Liver (tissue), 9 donors: ENCODE results near the gene KIF26A. TPM values are rescaled to one million over a fixed set of nuclear protein-coding genes. Genes with fewer than 3 reads are reported as not detected.

Experiments used
- DNase-seq: peaks from one replicate; pipeline ENCODE4 v3.0.0-alpha.2; 2017; ENCODE audit warnings: low spot score
- H3K27ac ChIP-seq, 2 donors: one replicate each; pipeline ENCODE4 v1.7.0; 2013; ENCODE audit warnings: inconsistent platforms in 2 of 2, low read length in 2 of 2, control low read depth in 1 of 2, low read depth in 1 of 2, mild to moderate bottlenecking in 1 of 2
- H3K27me3 ChIP-seq, 4 donors: one replicate each; pipeline versions ENCODE4 v1.6.1 to v1.7.0; 2013; ENCODE audit warnings: low read length in 3 of 4, inconsistent platforms in 1 of 4, mild to moderate bottlenecking in 1 of 4, moderate library complexity in 1 of 4; ENCODE audit not compliant: control insufficient read depth in 4 of 4, insufficient read depth in 4 of 4
- H3K36me3 ChIP-seq, 4 donors: one replicate each; pipeline versions ENCODE4 v1.6.1 to v1.7.0; 2013; ENCODE audit warnings: low read length in 3 of 4, mild to moderate bottlenecking in 3 of 4, low read depth in 1 of 4, moderate library complexity in 1 of 4; ENCODE audit not compliant: control insufficient read depth in 4 of 4, insufficient read depth in 3 of 4
- H3K4me1 ChIP-seq, 4 donors: one replicate each; pipeline versions ENCODE4 v1.6.1 to v1.7.0; 2013; ENCODE audit warnings: low read length in 3 of 4, mild to moderate bottlenecking in 3 of 4, moderate library complexity in 1 of 4; ENCODE audit not compliant: control insufficient read depth in 4 of 4, insufficient read depth in 4 of 4
- H3K4me3 ChIP-seq, 3 donors: one replicate each; pipeline versions ENCODE4 v1.6.1 to v1.7.0; 2013; ENCODE audit warnings: low read length in 3 of 3, control low read depth in 1 of 3, low read depth in 1 of 3, mild to moderate bottlenecking in 1 of 3
- H3K9ac ChIP-seq, 2 donors: one replicate each; pipeline ENCODE4 v1.7.0; 2013; ENCODE audit warnings: low read length in 2 of 2, mild to moderate bottlenecking in 2 of 2, moderate library complexity in 2 of 2, control low read depth in 1 of 2, low read depth in 1 of 2
- H3K9me3 ChIP-seq, 4 donors: one replicate each; pipeline versions ENCODE4 v1.6.1 to v1.7.0; 2013; ENCODE audit warnings: low read length in 3 of 4; ENCODE audit not compliant: control insufficient read depth in 4 of 4
- CTCF ChIP-seq: fragments of 150-350 bp; IDR thresholded peaks from 2 replicates; pipeline ENCODE4 v1.5.1; 2017; ENCODE audit warnings: improper control_type of control experiment, low read depth, low read length; ENCODE audit not compliant: missing input control
- EGR1 ChIP-seq, 2 donors: IDR thresholded peaks; 2 replicates each; pipeline ENCODE4 v1.6.1; 2016 to 2018; ENCODE audit warnings: antibody characterized with exemption in 2 of 2, low read depth in 2 of 2
- FOXA1 ChIP-seq: IDR thresholded peaks from 2 replicates; pipeline ENCODE4 v1.6.1; 2016; ENCODE audit warnings: antibody characterized with exemption
- FOXA2 ChIP-seq: IDR thresholded peaks from 2 replicates; pipeline ENCODE4 v1.6.1; 2016; ENCODE audit warnings: antibody characterized with exemption
- GABPA ChIP-seq, 2 donors: IDR thresholded peaks in 1 of 2; conservative IDR thresholded peaks in 1 of 2; 2 replicates each; pipeline ENCODE4 v1.6.1; 2016; ENCODE audit warnings: antibody characterized with exemption in 2 of 2, mild to moderate bottlenecking in 1 of 2, moderate library complexity in 1 of 2
- HNF4A ChIP-seq, 2 donors: conservative IDR thresholded peaks; 2 replicates each; pipeline ENCODE4 v1.6.1; 2016; ENCODE audit warnings: antibody characterized with exemption in 2 of 2, mild to moderate bottlenecking in 2 of 2
- HNF4G ChIP-seq: IDR thresholded peaks from 2 replicates; pipeline ENCODE4 v1.6.1; 2016; ENCODE audit warnings: antibody characterized with exemption
- JUND ChIP-seq, 2 donors: IDR thresholded peaks; 2 replicates each; pipeline ENCODE4 v1.6.1; 2016; ENCODE audit warnings: antibody characterized with exemption in 2 of 2
- MAX ChIP-seq: IDR thresholded peaks from 2 replicates; pipeline ENCODE4 v1.6.1; 2016; ENCODE audit warnings: antibody characterized with exemption
- NR2F2 ChIP-seq: IDR thresholded peaks from 2 replicates; pipeline ENCODE4 v1.6.1; 2016; ENCODE audit warnings: antibody characterized with exemption
- RAD21 ChIP-seq, 2 donors: IDR thresholded peaks; 2 replicates each; pipeline ENCODE4 v1.6.1; 2016; ENCODE audit warnings: antibody characterized with exemption in 2 of 2, mild to moderate bottlenecking in 2 of 2
- REST ChIP-seq: IDR thresholded peaks from 2 replicates; pipeline ENCODE4 v1.6.1; 2016; ENCODE audit warnings: antibody characterized with exemption, mild to moderate bottlenecking
- RXRA ChIP-seq, 2 donors: IDR thresholded peaks; 2 replicates each; pipeline ENCODE4 v1.6.1; 2017 to 2018; ENCODE audit warnings: antibody characterized with exemption in 2 of 2, mild to moderate bottlenecking in 1 of 2
- SP1 ChIP-seq: IDR thresholded peaks from 2 replicates; pipeline ENCODE4 v1.6.1; 2018; ENCODE audit warnings: antibody characterized with exemption, mild to moderate bottlenecking
- WGBS: extraction: QIAGEN DNeasy Blood & Tissue Kit; methylation state at CpG from one replicate; pipeline ENCODE4 v1.1.7; 2013; 5-methylcytosine and 5-hydroxymethylcytosine counted together
- polyA plus RNA-seq, 2 donors: library from polyadenylated mRNA; stranded (reverse) in 1 of 2; unstranded in 1 of 2; fragments of 200-250 nt in 1 of 2; fragments of >200 nt in 1 of 2; fragmentation: Nextera tagmentation in 1 of 2; extraction: Ambion mirVana in 1 of 2; gene quantifications; one replicate each; pipeline versions ENCODE4 v1.2.1 to v1.2.3, GENCODE V29; 2013 to 2015
- total RNA-seq, 2 donors: library from RNA; depleted of rRNA; stranded (reverse); fragments of >200 nt; gene quantifications; one replicate each; pipeline ENCODE4 v1.2.3, GENCODE V29; 2014
- TF ChIP-seq, protein P1 (sequence below): IDR thresholded peaks from 2 replicates; pipeline ENCODE4 v1.6.1; 2016; ENCODE audit warnings: antibody characterized with exemption
- donor health status: healthy.
- donor health status: healthy.
- donor health status: healthy.
- donor health status: healthy.
- donor health status: healthy.

Gene KIF26A
- total and polyA plus RNA-seq, 4 donors, result 0.07 to 10.2 (median 1.3) TPM

GRCh38 chr14:104200591-104200990, 62.2 kb downstream of the KIF26A start (continued):
- TF ChIP-seq CTCF, result no peak
- no peak for TF ChIP-seq HNF4G
- TF ChIP-seq FOXA1, result no peak
- TF ChIP-seq EGR1 (IDR thresholded peaks at IDR 0.05; ENCODE audit: low read depth in 2 of 2), result no peak
- TF ChIP-seq MAX, result no peak
- TF ChIP-seq JUND (IDR thresholded peaks at IDR 0.05), result no peak
- no peak for TF ChIP-seq HNF4A (conservative IDR thresholded peaks at IDR 0.05)
- TF ChIP-seq, protein P1, sequence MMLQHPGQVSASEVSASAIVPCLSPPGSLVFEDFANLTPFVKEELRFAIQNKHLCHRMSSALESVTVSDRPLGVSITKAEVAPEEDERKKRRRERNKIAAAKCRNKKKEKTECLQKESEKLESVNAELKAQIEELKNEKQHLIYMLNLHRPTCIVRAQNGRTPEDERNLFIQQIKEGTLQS, result no peak
- no peak for TF ChIP-seq RAD21 (IDR thresholded peaks at IDR 0.05)
- no peak for TF ChIP-seq SP1

DNA sequence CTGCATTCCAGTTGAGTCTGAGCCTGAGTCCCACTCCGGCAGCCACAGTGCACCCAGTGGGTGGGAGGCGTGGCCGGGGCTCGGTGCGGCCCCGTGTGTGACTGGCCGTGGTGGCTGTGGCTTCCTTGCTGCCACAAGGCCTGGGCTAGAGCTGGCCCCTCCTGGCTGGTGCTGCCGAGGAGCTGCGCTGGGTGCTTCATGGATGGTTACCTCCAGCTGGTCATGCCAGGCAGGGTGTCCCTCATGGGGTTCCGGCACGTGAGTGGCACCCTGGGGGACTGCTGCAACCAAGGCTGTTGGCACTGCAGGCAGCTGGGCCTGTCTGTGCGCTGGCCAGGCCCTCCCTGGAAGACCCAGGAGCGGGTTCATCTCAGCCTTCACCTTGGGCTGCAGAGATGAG, 62.7 kb downstream of the KIF26A start:
- no peak for TF ChIP-seq NR2F2
- no peak for TF ChIP-seq REST
- TF ChIP-seq FOXA2, result no peak
- WGBS, result 93% methylated on average over 13 of the region's 13 CpGs
- Histone ChIP-seq H3K4me1 (no peaks in the 10 kb centered on the region), H3K9ac (no peak overlapping the region), H3K27ac (no peak overlapping the region), H3K9me3 (no peaks in the 10 kb centered on the region), H3K36me3 (no peaks in the 10 kb centered on the region), H3K27me3 (no peaks in the 10 kb centered on the region), H3K4me3 (no peak overlapping the region)
- no peak for DNase-seq

GRCh38 chr14:104201496-104201895, 63.1 kb downstream of the KIF26A start:
- H3K27me3 ChIP-seq, result no peaks in the 10 kb centered on the region
- no peak overlapping the region for H3K9ac ChIP-seq
- no peak overlapping the region for H3K27ac ChIP-seq
- no peak overlapping the region for H3K4me3 ChIP-seq
- no peaks in the 10 kb centered on the region for H3K9me3 ChIP-seq
- DNase-seq, result no peak
- no peaks in the 10 kb centered on the region for H3K36me3 ChIP-seq
- TF ChIP-seq GABPA (IDR thresholded peaks at IDR 0.05 in 1 of 2, conservative IDR thresholded peaks at IDR 0.05 in 1 of 2) (no peak), EGR1 (IDR thresholded peaks at IDR 0.05; ENCODE audit: low read depth in 2 of 2) (no peak), RXRA (IDR thresholded peaks at IDR 0.05) (no peak), RAD21 (IDR thresholded peaks at IDR 0.05) (no peak)
- WGBS, result 93% methylated on average over 9 of the region's 9 CpGs
- no peaks in the 10 kb centered on the region for H3K4me1 ChIP-seq
